HG02571 (cell line): ENCODE results near the gene CASP14.
"Not testable (repeated sequence)": the region's sequence is repeated elsewhere in the genome, so short reads cannot be mapped to it uniquely, and the experiment has no call there.

Experiments
- ATAC-seq: cut with Tn5 transposase; IDR thresholded peaks from one replicate; pipeline ENCODE4 v1.9.1; 2021; ENCODE audit warnings: mild to moderate bottlenecking, moderate library complexity; ENCODE audit not compliant: unreplicated experiment

The CASP14 gene

GRCh38 chr19:15048885-15049541 lies at the start of gene CASP14:
Gene CASP14, plus strand, starts transcription at chr19:15049480. Its CDS starts 2,772 bp downstream, at chr19:15052252.
- ATAC-seq, result no peak

GRCh38 chr19:15008308-15008707 lies 41.0 kb upstream of the CASP14 start:
- ATAC-seq, result no peak

GRCh38 chr19:15010501-15011300 lies 38.6 kb upstream of the CASP14 start:
- ATAC-seq, result no peak

- no peak for ATAC-seq
Measured at GRCh38 chr19:15014579-15014978, 34.7 kb upstream of the CASP14 start.

- no peak for ATAC-seq
Measured at GRCh38 chr19:15015946-15016542, 33.2 kb upstream of the CASP14 start.

GRCh38 chr19:15018836-15019235 lies 30.4 kb upstream of the CASP14 start:
- not testable (repeated sequence) for ATAC-seq

- no peak for ATAC-seq
Measured at GRCh38 chr19:15021286-15022007, 27.8 kb upstream of the CASP14 start.

- ATAC-seq, result no peak
Measured at GRCh38 chr19:15022752-15023151, 26.5 kb upstream of the CASP14 start.

GRCh38 chr19:15025217-15025616 lies 24.1 kb upstream of the CASP14 start:
- no peak for ATAC-seq

- no peak for ATAC-seq
Measured at GRCh38 chr19:15028490-15028889, 20.8 kb upstream of the CASP14 start.

- ATAC-seq, result no peak
Measured at GRCh38 chr19:15031675-15032074, 17.6 kb upstream of the CASP14 start.

- no peak for ATAC-seq
Measured at GRCh38 chr19:15035795-15036311, 13.4 kb upstream of the CASP14 start.

GRCh38 chr19:15037586-15037985 lies 11.7 kb upstream of the CASP14 start:
- ATAC-seq, result no peak

- ATAC-seq, result no peak
Measured at GRCh38 chr19:15038294-15038693, 11.0 kb upstream of the CASP14 start.

- no peak for ATAC-seq
Measured at GRCh38 chr19:15042003-15042402, 7.3 kb upstream of the CASP14 start.

GRCh38 chr19:15042826-15043225 lies 6.5 kb upstream of the CASP14 start:
- ATAC-seq, result no peak

GRCh38 chr19:15045506-15045905 lies 3.8 kb upstream of the CASP14 start:
- ATAC-seq, result no peak

- ATAC-seq, result no peak
Measured at GRCh38 chr19:15047680-15048079, 1.6 kb upstream of the CASP14 start.

- ATAC-seq, result no peak
Measured at GRCh38 chr19:15048128-15048527, 1.2 kb upstream of the CASP14 start.

GRCh38 chr19:15050639-15051038 lies 1.4 kb downstream of the CASP14 start:
- no peak for ATAC-seq

GRCh38 chr19:15062036-15062435 lies 12.8 kb downstream of the CASP14 start:
- ATAC-seq, result no peak
